Inflammatory macrophage treated with lipopolysaccharide for 1 hour (primary cell): ENCODE results near the gene EFNB1.

Experiments used
- DNase-seq, 2 donors: peaks; one replicate each; pipeline ENCODE4 v3.0.0-alpha.2; 2020 to 2022

The EFNB1 gene

GRCh38 chrX:68827848-68828624 lies 785 bp upstream of the EFNB1 start:
- DNase-seq, result peak; percentile 27 to 83

GRCh38 chrX:68829582-68830418 lies 979 bp downstream of the EFNB1 start:
- DNase-seq, result peak in 1 of 2 donors; percentile 22

DNA sequence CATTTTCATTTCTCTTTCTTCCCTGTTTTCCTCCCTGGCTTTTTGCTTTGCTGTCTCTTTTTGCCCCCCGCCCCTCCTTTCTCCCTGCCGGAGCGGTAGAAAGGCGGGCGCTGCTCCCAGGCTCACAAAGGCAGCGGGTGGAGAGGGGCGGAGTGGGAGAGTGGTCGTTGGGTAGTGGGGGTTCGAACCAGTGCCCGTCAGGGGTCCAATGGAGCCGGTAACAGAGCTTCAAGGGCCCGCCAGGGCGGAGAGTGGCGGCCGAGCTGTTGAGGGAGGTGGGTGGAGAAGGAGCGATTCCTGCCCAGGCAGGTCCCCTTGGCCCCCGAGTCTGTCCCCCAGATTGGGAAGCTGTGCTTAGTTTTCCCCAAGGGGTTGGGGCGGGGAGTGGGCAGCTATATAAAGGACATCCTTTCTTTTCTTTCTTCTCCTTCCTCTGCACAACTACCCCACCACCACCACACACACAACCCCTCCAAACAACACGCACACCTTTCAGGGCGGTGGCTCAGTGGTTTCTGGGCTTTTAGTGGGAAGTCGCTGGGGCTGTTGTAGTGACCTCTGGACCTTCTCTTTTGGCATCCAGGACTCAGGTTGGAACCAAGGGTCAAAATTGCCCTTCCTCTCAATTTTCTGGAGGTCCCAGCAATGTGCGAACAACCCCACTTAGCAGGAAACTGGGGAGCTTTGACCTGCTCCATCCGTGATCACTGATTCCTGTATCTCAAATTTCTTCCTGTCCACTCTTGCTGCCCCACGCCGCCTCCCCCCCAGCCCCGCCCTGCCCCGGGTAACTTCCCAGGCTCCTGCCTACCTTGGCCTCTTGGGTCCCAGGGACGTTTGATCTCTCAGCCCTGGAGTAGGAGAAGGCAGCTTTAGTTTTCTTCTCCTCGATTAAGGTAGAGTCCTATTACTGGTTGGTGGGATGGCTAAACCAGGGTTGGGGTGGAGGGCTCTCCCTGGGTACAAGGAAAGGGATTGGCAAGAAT lies 1.9 kb downstream of the EFNB1 start:
- DNase-seq, result no peak

GRCh38 chrX:68831405-68832100 lies 2.7 kb downstream of the EFNB1 start:
- DNase-seq, result no peak

- peak; percentile 51 to 55 for DNase-seq
Measured at GRCh38 chrX:68832101-68832416, 3.2 kb downstream of the EFNB1 start.

DNA sequence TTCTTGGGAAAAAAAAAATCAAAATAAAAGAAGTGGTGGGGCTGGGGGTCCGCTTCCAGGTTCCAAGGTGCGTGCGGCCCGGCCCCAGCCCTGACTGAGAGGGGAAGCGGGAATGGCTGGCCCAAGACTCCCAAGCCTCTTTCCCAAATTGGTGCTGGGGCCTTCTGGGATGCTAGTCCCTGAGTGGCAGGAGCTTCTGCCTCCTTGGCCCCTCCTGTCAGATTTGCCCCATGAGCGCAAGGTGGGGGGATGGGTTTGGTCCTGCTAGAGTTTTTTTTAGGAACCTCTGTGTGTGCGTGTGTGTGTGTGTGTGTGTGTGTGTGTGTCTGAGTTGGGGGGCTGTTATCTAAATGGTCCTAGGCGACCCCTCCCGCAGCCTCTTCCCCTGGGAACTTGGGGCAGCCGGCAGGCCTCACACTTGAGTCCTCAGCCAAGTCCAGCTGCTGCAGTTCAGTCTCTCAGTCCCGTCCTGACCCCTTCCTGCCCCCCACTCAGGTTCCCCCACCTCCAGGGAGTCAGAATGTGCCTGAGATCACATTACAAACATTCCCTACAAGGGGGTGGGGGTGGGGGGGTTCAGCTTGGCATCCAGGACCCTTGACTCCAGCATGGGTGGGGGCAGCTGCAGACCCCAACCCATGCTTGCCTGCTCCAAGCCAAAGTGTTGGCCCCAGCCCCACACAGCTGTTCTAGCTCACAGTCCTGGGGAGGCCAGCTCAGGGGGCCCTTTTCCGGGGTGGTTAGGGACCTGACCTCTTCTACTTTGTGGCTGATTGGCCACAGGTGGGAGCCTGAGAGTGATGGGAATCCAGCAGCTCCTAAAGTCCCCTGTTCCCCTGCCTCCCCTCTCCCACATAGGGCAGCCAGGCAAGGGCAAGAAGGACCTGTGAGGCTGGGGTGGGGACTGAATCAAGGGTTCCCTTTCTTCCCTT lies 4.0 kb downstream of the EFNB1 start:
- no peak for DNase-seq

DNA sequence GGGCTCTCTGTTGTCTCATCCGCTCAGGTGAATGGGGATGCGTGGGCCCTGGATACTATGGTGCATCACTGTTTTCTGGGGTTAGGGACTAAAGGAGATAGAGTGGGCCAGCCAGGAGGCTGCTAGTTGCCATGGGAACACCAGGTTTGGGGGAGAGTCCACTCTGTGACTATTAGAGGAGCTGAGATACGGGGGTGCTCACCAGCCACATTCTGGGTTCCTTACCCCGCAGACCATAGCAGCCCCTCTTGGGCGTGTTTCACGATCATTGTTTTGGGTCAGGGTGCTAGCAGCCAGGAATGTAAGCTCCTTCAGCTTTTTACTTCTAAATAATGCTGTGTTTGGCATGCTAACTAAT lies 4.6 kb downstream of the EFNB1 start:
- no peak for DNase-seq

DNA sequence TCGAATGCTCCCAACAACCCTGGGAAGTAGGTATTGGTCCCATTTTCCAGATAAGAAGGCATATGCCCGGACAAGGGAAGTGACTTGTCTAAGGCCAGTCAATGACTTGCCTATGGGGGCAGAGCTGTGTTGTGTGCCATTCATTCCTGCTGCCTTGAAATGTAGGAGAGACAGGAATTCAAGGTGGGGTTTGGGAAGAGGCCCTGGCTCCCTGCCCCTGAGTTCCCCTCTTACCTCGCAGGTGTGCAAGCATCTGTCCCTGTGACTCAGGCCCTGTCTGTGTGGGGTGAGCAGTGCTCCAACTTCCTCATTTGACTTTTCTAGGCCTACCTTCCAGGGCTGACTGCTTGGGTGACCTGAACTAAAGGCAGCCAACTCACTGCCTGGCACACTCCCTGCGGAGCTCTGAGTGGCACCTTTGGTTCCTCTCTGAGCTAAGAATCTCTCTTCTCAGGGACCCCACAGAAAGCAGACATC lies 5.1 kb downstream of the EFNB1 start:
- no peak for DNase-seq

- no peak for DNase-seq
Measured at GRCh38 chrX:68834371-68835103, 5.7 kb downstream of the EFNB1 start.

DNA sequence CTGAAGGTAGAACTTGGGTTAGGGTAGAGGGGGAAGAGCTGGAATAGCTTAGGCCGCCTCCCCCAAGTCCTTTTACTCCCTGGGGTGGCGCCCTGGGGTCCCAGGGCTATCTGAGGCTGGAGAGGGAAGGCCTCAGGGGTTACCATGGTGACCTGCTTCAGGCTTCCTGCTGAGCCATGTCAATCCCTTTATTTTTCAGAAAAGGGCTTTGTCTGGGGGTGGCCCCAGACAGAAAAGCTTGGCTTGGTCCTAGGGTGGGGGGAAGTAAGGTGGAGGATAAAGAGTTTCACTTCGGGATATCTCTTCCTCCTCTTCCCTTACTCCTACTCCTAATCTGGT lies 6.3 kb downstream of the EFNB1 start:
- DNase-seq, result no peak

- DNase-seq, result no peak
Measured at GRCh38 chrX:68835468-68835867, 6.6 kb downstream of the EFNB1 start.

- no peak for DNase-seq
Measured at GRCh38 chrX:68837119-68837518, 8.3 kb downstream of the EFNB1 start.

GRCh38 chrX:68838571-68838910 lies 9.7 kb downstream of the EFNB1 start:
- DNase-seq, result no peak

DNA sequence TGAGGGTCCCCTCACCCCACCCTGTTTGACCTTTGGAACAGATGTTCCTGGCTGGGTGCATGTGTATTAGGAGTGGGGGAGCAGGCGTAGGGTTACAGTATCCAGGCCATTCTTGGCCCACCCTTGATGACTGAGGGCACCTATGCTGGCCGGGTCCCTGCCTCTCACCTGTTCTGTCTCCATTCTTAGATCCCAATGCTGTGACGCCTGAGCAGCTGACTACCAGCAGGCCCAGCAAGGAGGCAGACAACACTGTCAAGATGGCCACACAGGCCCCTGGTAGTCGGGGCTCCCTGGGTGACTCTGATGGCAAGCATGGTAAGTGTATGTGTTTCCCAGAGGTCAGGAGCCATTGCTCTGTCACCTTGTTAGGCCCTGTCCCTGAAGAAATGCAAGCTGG lies 10.9 kb downstream of the EFNB1 start:
- DNase-seq, result no peak

DNA sequence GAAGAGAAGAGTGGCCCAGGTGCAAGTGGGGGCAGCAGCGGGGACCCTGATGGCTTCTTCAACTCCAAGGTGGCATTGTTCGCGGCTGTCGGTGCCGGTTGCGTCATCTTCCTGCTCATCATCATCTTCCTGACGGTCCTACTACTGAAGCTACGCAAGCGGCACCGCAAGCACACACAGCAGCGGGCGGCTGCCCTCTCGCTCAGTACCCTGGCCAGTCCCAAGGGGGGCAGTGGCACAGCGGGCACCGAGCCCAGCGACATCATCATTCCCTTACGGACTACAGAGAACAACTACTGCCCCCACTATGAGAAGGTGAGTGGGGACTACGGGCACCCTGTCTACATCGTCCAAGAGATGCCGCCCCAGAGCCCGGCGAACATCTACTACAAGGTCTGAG lies 11.4 kb downstream of the EFNB1 start:
- DNase-seq, result no peak

- peak in 1 of 2 donors; percentile 13 for DNase-seq
Measured at GRCh38 chrX:68841251-68842049, 12.6 kb downstream of the EFNB1 start.

- DNase-seq, result no peak
Measured at GRCh38 chrX:68842351-68842750, 13.5 kb downstream of the EFNB1 start.

DNA sequence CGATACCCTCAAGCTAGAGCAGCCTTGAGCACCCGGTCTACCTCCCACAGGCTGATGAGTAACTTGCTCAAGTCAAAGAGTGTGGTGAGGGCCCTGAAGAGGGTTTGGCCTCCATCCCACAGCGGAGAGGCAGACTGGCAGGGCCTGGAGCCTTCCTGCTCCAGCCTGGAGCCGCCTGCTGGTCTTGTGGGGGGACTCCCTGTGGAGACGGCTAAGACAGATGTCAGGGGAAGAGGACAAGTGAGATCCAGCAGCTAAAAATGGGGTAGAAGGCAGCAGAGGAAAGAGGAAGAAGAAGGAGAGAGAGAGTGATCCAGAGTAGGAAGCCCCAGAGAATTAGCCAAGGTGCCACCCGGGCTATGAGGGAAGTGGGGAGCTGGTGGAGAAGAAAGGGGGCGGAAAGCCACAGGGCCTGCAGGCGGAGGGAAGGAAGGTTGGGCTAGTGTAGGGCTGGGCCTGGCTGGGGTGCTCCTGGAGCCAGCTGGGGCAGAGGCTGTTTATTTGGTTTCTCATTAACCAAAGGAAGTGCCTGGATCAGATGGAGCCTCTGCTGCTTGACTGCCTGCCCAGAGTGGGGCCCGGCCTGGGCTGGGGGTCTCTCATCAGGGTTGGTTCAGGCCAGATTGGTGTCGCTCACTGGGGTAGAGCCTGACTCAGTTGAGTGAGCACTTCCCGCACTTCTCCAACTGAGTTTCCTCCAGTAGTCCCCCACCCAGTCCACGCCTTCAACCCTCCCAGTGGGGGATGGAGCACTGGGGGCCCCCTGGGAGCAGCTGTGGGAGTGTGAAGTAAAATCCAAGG lies 14.2 kb downstream of the EFNB1 start:
- peak; percentile 44 to 66 for DNase-seq

GRCh38 chrX:68843992-68844391 lies 15.2 kb downstream of the EFNB1 start:
- DNase-seq, result no peak
